EH (cell line): ENCODE data around the gene PPIA.
"Not testable (repeated sequence)": the region's sequence is repeated elsewhere in the genome, so short reads cannot be mapped to it uniquely, and the experiment has no call there.

Source experiments
- DNase-seq: peaks from one replicate; pipeline ENCODE4 v3.0.0-alpha.2; 2015; ENCODE audit warnings: low read depth

PPIA gene

DNA sequence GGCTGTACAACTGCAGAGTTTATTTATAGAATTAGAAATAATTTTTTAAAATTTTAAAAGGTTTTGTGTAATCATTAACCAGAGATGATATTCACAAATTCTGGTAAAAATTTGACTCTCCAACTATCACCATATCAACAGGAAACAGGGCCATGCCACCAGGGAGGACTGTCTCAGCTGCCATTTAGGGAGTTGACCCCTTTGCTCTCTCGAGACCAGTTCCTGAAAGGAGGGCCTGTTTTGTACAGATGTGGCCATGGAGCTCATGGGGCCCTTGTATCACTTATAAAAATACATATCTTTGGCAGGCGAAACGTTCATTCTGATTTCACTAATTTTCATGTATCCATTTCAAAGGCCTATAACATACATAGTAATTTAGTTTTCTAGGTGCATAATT, 31.1 kb downstream of the PPIA start:
- no peak for DNase-seq

DNA sequence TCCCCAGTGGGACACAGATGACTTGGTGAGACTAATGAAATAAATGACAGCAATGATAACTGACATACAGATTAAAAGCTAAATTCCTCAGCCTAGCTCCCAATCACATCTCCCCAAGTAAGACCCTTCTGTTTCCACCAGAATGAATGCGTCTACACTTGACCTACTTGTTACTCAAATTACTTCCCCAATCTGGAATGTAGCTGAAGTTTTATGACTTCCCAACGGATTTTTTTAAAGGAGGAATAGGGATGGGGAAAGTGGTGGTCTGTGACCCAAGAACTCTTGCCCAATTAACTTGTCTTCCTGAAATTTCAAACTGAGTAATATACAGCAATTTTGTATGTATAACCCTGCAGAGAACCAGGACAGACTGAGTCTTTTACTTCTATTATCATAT, 42.3 kb downstream of the PPIA start:
- DNase-seq = no peak

DNA sequence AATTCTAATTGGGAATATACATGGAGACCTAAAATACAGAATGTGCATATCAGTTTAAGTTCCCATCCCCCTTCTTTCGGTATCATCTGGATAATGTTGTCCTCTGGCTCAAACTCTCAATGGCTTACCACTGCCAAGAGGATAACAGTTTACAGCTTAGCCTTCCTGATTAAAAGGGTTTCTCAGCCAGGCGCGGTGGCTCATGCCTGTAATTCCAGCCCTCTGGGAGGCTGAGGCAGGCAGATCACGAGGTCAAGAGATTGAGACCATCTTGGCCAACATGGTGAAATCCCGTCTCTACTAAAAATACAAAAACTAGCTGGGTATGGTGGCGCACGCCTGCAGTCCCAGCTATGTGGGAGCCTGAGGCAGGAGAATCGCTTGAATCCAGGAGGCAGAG, 46.2 kb downstream of the PPIA start:
- not testable (repeated sequence) for DNase-seq

DNA sequence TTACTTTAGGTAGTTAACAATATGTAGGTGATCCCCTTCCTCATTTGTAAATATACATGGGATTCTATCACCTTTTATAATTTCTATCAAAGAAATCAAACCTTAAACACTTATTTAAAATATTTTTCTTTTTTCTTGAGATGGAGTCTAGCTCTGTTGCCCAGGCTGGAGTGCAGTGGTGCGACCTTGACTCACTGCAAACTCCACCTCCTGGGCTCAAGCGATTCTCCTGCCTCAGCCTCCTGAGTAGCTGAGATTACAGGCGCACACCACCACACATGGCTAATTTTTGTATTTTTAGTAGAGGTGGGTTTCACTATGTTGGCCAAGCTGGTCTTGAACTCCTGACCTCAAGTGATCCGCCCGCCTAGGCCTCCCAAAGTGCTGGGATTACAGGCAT, 47.0 kb downstream of the PPIA start:
- DNase-seq = not testable (repeated sequence)

DNA sequence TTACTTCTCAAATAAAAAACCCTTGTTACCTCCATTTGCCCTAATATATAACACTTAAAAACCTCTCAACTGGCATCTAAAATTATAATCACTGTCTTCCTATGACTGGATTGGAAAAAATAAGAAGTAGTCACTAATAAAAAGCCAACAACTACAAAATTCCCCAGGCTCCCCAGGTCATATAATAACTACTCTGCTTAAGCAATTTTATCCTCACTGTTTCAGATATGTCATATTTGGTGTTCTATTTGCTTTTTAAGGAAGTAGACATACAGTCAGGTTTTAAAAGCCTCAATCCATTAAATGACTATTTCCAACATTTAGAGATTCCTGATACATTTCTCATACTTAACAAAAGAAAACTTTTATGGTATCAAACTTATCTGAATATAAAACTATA, 49.0 kb downstream of the PPIA start:
- no peak for DNase-seq

DNA sequence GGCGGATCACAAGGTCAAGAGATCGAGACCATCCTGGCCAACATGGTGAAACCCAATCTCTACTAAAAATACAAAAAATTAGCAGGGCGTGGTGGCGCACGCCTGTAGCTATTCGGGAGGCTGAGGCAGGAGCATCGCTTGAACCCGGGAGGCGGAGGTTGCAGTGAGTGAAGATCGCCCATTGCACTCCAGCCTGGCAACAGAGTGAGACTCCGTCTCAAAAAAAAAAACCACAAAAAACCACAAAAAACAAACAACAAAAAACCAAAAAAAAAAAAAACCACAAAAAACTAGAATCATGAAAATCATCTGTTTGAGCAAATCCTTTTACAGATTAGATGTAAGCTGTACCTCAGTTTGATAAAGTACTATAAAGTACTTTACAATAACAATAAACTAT, 49.9 kb downstream of the PPIA start:
- not testable (repeated sequence) for DNase-seq

DNA sequence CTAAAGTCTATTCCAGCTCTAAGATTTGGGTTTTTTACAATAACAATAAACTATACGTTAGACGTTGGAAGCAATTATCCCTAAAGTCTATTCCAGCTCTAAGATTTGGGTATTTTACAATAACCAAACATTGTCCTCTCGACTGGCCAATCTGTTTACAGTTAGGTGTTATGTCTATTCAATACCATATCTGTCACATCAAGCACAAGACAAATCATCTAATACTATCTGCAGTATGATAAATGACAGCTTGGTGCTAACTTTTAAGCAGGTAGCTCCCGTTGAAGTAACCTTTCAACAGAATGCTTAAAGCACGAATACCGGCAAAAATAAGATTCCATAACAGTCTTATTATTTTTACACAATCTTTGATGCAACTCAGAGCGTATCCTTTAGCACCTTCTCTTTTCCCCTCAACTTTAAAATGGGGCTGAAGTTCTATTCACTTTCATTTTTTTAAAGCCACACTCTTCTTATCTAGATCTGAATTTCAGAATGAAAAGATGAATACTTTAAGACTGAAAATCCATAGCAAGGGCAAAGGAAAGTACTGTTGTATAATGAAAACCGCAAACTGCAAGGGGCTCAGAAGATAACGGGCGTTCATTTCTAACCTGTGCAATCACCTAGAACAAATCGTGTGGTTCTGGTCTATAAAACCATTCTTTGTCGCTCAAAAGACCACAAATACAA, 50.5 kb downstream of the PPIA start:
- no peak for DNase-seq

DNA sequence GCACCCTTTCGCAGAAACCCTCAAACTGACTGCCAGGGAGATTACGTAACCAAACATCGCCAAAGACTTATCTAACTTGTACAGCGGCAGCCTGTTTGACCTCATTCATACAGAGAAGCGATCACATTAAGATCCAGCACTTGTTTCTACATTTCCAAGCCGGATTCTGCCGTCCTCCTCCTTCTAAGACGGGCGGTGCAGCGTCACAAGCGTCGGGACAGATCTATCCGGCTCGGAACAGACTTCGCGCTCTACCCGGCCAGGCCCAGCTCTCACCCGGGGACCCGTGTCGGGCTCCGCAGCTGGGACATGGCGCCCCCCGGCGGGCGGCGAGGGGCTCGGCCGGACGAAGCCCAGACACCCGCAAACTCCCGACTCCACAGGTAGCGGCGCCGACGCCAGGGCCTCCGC, 51.0 kb downstream of the PPIA start:
- peak; percentile 89 for DNase-seq

DNA sequence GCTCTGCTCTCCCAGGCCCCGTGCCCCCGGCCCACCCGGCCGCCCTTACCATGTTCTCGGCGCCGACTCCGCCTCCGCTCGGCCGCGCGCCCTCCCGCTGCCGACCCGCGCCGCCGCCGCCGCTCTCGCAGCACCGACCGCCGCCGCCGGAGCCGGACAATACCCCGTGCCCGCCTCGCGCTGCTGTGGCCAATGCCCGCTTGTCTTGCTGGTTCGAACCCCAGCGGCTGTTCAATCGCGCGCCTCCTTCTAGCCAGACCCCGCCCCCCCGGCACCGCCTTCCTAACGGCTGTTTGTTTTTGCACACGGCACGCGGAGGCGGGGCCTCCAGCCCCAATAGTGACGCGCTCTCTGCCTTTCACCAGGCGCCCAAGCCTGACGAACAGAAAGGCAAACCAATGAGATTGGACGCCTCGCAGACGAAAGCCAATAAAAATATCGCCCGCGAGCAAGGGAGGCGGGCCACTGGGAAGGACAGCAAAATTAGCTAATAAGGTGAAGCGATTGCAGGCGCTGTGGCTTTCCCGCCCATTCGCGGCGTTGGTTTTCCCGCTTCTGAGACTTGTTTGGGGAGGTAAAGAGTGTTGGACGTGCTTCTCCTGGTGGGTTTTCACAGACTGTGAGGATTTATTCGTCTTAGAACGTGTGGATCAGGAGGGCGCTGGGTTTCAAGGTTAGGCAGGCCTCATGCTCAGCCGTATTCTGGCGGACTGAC, 51.6 kb downstream of the PPIA start, which contains the start of gene H2AZ2:
Gene H2AZ2 (minus strand): TSS at position 168 of the 715 bp plus-strand sequence. CDS start 116 bp downstream, at position 52.
- peak; percentile 100 for DNase-seq

DNA sequence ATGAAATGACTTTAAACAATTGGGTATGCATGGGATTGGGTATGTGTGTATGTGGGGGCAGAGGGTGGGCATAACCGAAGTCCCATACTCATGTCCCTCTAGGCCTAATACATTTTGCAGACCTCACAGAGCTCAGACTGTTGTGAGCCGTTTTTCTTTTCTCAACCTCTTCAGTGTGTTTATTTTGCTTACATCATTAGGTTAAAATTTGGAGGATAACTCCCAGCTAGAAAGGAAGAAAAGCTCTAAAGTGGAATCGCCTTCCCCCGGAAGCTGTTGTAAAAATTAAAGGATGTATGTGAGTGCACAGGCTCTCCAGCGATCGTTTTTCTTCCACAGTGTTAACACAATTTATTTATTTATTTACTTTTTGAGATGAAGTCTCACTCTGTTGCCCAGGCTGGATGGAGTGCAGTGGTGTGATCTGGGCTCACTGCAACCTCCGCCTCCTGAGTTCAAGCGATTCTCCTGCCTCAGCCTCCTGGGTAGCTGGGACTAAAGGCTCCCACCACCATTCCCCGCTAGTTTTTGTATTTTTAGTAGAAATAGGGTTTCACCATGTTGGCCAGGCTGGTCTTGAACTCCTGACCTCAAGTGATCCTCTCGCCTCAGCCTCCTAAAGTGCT, 52.9 kb downstream of the PPIA start:
- DNase-seq = no peak

DNA sequence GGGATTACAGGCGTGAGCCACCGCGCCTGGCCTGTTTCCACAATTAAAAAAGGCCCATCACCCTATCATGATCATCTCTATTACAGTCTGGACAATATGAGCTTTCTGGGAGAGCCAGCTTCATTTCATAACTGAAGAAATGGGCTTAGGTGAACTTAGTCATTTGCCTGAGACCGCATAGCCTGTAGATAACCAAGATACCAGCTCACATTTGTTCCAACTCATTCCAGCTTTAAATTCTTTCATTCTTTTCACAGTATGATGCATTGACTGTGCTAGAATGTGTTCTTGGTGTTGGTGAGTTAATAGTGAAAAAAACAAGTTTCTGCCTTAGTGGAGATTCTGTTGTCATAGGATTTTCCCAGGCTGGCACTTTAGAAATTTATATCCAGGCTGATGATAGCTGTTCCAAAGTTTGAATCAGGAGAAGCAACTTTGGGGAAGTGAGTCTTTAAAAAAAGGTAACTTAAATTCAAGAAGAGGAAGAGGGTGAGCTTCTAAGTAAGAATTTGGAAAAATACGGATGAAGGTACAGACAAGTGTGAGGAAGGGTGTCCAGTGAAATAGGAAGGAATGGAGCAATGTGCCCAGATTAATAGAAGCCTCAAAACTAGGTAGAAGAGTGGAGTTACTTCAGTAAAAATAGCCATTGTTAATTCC, 53.5 kb downstream of the PPIA start:
- peak; percentile 44 for DNase-seq

DNA sequence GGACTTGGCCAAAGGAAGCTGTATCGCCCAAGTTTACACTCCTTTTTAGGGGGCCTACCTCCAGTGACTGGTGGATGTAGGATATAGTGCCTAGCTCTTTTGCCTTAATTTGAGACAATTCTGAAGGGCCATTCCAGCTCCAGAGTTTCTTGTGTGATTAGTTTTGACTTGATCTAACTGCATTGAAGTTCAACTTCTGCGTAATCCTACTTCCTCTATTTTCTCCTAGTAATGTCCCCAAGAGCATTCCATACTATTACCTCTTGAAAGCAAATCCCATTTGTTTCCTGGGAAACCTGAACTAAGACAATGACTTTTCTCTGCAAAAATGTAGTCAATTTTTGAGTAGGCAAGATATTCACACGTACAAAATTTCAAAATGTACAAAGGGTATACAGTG, 56.1 kb downstream of the PPIA start:
- no peak for DNase-seq
